Uterus (tissue), 4 donors: Measurements from ENCODE around the gene PRAF2. TPM values are rescaled to one million over a fixed set of nuclear protein-coding genes. Genes with fewer than 3 reads are reported as not detected.

ENCODE experiments used
- DNase-seq, 2 donors: peaks; one replicate each; pipeline ENCODE4 v3.0.0-alpha.2; 2019 to 2020
- H3K27ac ChIP-seq, 2 donors: fragments of 200-600 bp; sonication (generic); 1 replicate in 1 of 2; 2 replicates in 1 of 2; pipeline ENCODE4 v1.5.1; 2016 to 2018
- H3K27me3 ChIP-seq, 2 donors: fragments of 200-600 bp; sonication (generic); one replicate each; pipeline ENCODE4 v1.5.1; 2018 to 2019; ENCODE audit warnings: control low read depth in 1 of 2
- H3K36me3 ChIP-seq, 2 donors: fragments of 200-600 bp; sonication (generic); one replicate each; pipeline ENCODE4 v1.5.1; 2019; ENCODE audit warnings: control low read depth in 1 of 2
- H3K4me1 ChIP-seq, 2 donors: fragments of 200-600 bp; sonication (generic); one replicate each; pipeline ENCODE4 v1.5.1; 2018 to 2019; ENCODE audit warnings: control low read depth in 1 of 2
- H3K4me3 ChIP-seq, 2 donors: fragments of 200-600 bp; sonication (generic); 1 replicate in 1 of 2; 2 replicates in 1 of 2; pipeline ENCODE4 v1.5.1; 2018 to 2019; ENCODE audit warnings: mild to moderate bottlenecking in 1 of 2
- H3K9me3 ChIP-seq, 2 donors: fragments of 200-600 bp; sonication (generic); one replicate each; pipeline ENCODE4 v1.5.1; 2019; ENCODE audit warnings: control low read depth in 1 of 2
- POLR2A ChIP-seq, 2 donors: fragments of 450-650 bp; IDR thresholded peaks; one replicate each; pipeline ENCODE4 v1.6.1; 2016; ENCODE audit warnings: antibody characterized with exemption in 2 of 2, mild to moderate bottlenecking in 1 of 2, moderate library complexity in 1 of 2
- intact Hi-C: fragments of 100-400 bp; cut with DNase I; formaldehyde crosslinking; loops from one replicate; pipeline ENCODE4 v1.15.1; 2023; ENCODE audit warnings: low total_unique reads
- total RNA-seq, 4 donors: library from RNA; depleted of rRNA in 3 of 4; stranded (reverse); fragments of >200 nt in 3 of 4; gene quantifications; one replicate each; pipeline versions ENCODE4 v1.1.0 to v1.2.4, GENCODE V29; 2014 to 2023
- TF ChIP-seq, protein P1 (sequence below), 4 experiments: fragments of 200-600 bp in 2 of 4; fragments of 450-650 bp in 2 of 4; sonication (generic) in 2 of 4; IDR thresholded peaks; one replicate each; pipeline ENCODE4 v1.5.1; 2016 to 2019; ENCODE audit warnings: antibody characterized with exemption in 4 of 4, mild to moderate bottlenecking in 2 of 4, moderate library complexity in 1 of 4
- donor health status: DM: yes; HTN: yes; CAD: no.

PRAF2 gene
- total RNA-seq, 4 donors from 2014 or later = 0.77 to 45.2 (median 23.8) TPM

DNA sequence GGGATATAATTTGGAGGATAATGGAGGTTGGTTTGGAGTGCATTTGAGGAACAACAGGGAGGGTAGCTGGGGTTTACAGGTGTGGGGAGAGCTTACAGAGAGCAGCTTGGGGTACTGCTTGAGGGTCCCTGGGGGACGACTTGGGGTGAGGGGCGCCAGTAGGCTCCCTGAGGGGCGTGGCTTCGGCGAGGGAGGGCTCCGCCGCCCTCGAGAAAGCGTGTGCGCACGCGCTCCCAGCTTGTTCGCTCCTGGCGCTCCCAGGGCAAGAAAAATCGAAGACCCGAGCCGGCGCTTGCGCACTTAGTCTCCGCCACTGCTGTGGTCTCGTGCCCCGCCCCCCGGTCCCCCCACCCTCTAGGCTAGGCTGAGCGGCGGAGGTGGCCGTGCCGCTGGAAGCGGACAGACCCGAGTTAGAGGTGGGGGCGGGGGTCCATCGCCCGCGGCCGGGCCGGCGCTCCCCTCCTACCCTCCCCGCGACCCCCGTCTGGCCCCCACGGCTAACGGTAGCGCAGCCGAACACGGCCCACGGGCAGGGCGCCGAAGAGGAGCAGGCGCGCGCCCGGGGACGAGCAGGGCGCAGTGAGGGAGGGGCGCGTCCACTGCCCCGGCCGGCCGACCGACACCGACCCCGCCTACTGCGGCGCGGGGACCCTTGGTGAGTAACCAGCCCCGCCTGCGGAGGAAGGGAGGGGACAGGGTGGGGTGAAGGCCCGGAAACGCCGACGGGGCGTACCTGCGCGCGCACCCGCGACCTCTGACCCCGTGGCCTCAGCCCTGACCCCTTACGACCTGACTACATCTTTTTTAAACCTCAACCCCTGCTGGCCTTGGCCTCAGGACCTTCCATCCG lies 20.4 kb downstream of the PRAF2 start:
- peak overlapping the region; percentile 92 for H3K27ac ChIP-seq
- no peaks in the 10 kb centered on the region for H3K9me3 ChIP-seq
- peak overlapping the region; percentile 42 to 60 for H3K4me3 ChIP-seq
- H3K4me1 ChIP-seq = no peaks in the 10 kb centered on the region
- H3K36me3 ChIP-seq = no peaks in the 10 kb centered on the region
- TF ChIP-seq POLR2A (IDR thresholded peaks at IDR 0.05) = peak in 1 of 2 donors; percentile 47
- TF ChIP-seq, protein P1, sequence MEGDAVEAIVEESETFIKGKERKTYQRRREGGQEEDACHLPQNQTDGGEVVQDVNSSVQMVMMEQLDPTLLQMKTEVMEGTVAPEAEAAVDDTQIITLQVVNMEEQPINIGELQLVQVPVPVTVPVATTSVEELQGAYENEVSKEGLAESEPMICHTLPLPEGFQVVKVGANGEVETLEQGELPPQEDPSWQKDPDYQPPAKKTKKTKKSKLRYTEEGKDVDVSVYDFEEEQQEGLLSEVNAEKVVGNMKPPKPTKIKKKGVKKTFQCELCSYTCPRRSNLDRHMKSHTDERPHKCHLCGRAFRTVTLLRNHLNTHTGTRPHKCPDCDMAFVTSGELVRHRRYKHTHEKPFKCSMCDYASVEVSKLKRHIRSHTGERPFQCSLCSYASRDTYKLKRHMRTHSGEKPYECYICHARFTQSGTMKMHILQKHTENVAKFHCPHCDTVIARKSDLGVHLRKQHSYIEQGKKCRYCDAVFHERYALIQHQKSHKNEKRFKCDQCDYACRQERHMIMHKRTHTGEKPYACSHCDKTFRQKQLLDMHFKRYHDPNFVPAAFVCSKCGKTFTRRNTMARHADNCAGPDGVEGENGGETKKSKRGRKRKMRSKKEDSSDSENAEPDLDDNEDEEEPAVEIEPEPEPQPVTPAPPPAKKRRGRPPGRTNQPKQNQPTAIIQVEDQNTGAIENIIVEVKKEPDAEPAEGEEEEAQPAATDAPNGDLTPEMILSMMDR (IDR thresholded peaks at IDR 0.05) = no peak
- H3K27me3 ChIP-seq = no peaks in the 10 kb centered on the region
- intact Hi-C loops = no loop called here
- peak; percentile 58 to 62 for DNase-seq

DNA sequence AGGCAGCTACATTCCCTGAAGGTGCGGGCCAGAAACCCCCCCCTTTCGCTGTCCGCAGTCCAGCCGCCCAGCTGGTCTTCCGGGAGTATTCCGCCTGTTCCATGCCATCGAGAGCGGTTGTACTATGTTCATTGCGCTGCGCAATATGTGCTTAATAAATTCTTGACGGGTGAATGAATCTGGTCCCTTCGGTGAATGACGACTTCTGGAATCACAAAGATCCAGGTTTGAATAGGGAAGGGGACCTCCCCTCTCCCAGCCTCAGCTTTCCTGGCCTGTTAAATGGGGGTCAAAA lies 29.9 kb downstream of the PRAF2 start:
- H3K27me3 ChIP-seq = no peaks in the 10 kb centered on the region
- intact Hi-C loops = no loop called here
- no peak for TF ChIP-seq POLR2A (IDR thresholded peaks at IDR 0.05)
- TF ChIP-seq, protein P1 (IDR thresholded peaks at IDR 0.05) = no peak
- H3K36me3 ChIP-seq = no peaks in the 10 kb centered on the region
- H3K9me3 ChIP-seq = no peaks in the 10 kb centered on the region
- DNase-seq = no peak
- H3K4me3 ChIP-seq = no peak overlapping the region
- H3K27ac ChIP-seq = peak overlapping the region; percentile 76 to 77
- H3K4me1 ChIP-seq = peaks cover 0 to 4% of the 10 kb centered on the region in 2 donors

DNA sequence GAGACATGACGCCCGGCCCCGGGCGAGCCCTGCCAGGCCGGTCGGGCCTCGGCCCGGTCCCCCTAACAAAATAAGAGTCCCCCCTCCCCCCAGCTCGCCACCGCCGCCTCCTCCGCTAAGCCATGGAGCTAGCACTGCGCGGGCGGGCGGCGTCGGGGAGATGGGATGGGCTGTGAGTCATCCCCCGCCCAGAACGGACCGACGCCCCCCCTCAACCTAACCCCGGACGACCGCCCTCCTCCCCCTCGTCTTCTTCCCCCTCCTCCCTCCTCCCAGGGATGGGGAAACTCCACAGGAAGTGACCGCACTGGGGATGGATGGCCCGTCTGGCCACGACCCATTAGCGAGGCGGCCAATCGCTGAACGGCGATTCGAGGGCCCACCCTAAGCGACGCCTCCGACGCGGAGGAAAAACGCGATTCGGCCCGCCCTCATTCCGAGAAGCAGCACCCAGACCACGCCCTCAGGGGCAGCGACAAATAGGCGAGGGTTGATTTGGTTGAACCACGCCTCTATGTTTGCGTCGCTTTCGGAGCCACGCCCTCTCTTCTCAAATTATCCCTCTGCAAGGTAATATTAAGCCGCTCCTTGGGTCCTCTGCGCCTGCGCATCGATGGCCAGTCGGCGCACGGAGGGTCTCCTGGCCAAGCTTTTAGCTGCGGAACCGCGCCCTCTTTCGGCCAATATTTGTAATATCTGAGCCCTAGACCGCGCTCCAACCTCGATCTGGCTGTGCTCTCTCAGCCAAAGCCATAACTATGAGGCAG lies 30.4 kb downstream of the PRAF2 start, which contains the start of gene TFE3:
TFE3 (minus strand) TSS at position 138 of the 767 bp plus-strand sequence; CDS start at position 7, 131 bp downstream.
- Histone ChIP-seq H3K4me1 (peaks cover 0 to 4% of the 10 kb centered on the region in 2 donors), H3K4me3 (peak within 1 kb of the TSS; percentile 56 to 57), H3K27ac (peak within 1 kb of the TSS; percentile 97 to 98), H3K36me3 (no peaks in the 10 kb centered on the region), H3K9me3 (no peaks in the 10 kb centered on the region), H3K27me3 (no peaks in the 10 kb centered on the region)
- peak; percentile 97 to 99 for DNase-seq
- intact Hi-C loops = no loop called here
- peak; percentile 80 to 84 for TF ChIP-seq POLR2A (IDR thresholded peaks at IDR 0.05)
- TF ChIP-seq, protein P1 (IDR thresholded peaks at IDR 0.05) = peak; percentile 56 to 78 (median 66)

DNA sequence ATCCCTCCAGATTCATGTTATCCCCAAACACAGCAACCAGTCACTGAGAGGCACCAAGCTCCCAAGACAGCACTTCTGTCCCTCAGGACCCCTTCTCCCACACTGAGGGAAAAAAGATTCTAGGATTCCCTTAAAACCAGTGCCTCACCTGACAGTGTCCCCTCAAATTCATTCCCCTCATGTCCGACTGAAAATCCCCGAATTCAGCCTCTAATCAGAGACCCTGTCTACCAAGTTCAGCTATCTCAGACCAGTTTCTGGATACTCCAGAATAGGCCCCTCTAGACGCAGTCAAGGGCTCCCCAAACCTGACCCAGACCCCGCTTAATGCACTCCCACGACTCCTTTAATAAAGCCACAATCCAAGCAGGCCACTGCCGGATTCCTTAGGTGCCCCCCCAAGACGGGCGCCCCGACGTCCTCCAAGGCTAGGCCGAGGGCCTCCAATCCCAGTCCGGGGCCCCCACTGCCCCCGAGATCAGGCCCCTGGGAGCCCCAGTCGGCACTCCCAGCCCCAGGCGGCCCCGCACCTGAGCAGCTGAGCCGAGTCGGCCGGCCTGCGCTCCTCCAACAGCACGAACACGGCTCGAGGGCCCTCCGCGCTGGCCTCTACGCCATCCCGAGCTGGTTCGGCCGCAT lies 31.1 kb downstream of the PRAF2 start:
- peak overlapping the region; percentile 97 to 98 for H3K27ac ChIP-seq
- TF ChIP-seq, protein P1 (IDR thresholded peaks at IDR 0.05) = no peak
- TF ChIP-seq POLR2A (IDR thresholded peaks at IDR 0.05) = no peak
- intact Hi-C loops = no loop called here
- peaks cover 0 to 4% of the 10 kb centered on the region in 2 donors for H3K4me1 ChIP-seq
- DNase-seq = no peak
- H3K9me3 ChIP-seq = no peaks in the 10 kb centered on the region
- H3K4me3 ChIP-seq = peak overlapping the region; percentile 56 to 57
- no peaks in the 10 kb centered on the region for H3K27me3 ChIP-seq
- H3K36me3 ChIP-seq = no peaks in the 10 kb centered on the region
